ENCODE results near the gene FCER1G. TPM values are rescaled to one million over a fixed set of nuclear protein-coding genes. Genes with fewer than 3 reads are reported as not detected.

FCER1G gene
- total RNA-seq, 1 experiment from 2014 or later, result 2.6 TPM

Other genes with a start within 250 kb of the FCER1G start
- 6.4 and 7.3 TPM in 2 replicates for gene F11R, start 194.1 kb upstream of the FCER1G start, total RNA-seq (2014; rRNA removed; shearing (Covaris generic))
- gene TSTD1, start 176.3 kb upstream of the FCER1G start, total RNA-seq (2014; rRNA removed; shearing (Covaris generic)), result 0.98 and 1.8 TPM in 2 replicates
- gene USF1, start 169.3 kb upstream of the FCER1G start, total RNA-seq (2014; rRNA removed; shearing (Covaris generic)), result 48.9 and 50.4 TPM in 2 replicates
- gene ARHGAP30, start 145.4 kb upstream of the FCER1G start, total RNA-seq (2014; rRNA removed; shearing (Covaris generic)), result not detected in 2 replicates
- 0.11 and 0.21 TPM in 2 replicates for gene NECTIN4, start 125.7 kb upstream of the FCER1G start, total RNA-seq (2014; rRNA removed; shearing (Covaris generic))
- gene KLHDC9, start 116.9 kb upstream of the FCER1G start, total RNA-seq (2014; rRNA removed; shearing (Covaris generic)), result not detected in 2 replicates
- gene PFDN2, start 97.3 kb upstream of the FCER1G start, total RNA-seq (2014; rRNA removed; shearing (Covaris generic)), result 84.1 and 92.3 TPM in 2 replicates
- gene NIT1, start 97.2 kb upstream of the FCER1G start, total RNA-seq (2014; rRNA removed; shearing (Covaris generic)), result 23.5 and 27.2 TPM in 2 replicates
- gene DEDD, start 82.6 kb upstream of the FCER1G start, total RNA-seq (2014; rRNA removed; shearing (Covaris generic)), result 18.8 and 22.8 TPM in 2 replicates
- gene UFC1, start 61.3 kb upstream of the FCER1G start, total RNA-seq (2014; rRNA removed; shearing (Covaris generic)), result 87.4 and 89.2 TPM in 2 replicates
- 4.0 and 4.7 TPM in 2 replicates for gene USP21, start 55.8 kb upstream of the FCER1G start, total RNA-seq (2014; rRNA removed; shearing (Covaris generic))
- 11.1 and 13.8 TPM in 2 replicates for gene PPOX, start 48.9 kb upstream of the FCER1G start, total RNA-seq (2014; rRNA removed; shearing (Covaris generic))
- gene B4GALT3, start 37.8 kb upstream of the FCER1G start, total RNA-seq (2014; rRNA removed; shearing (Covaris generic)), result 53.9 and 55.9 TPM in 2 replicates
- gene ADAMTS4, start 16.2 kb upstream of the FCER1G start, total RNA-seq (2014; rRNA removed; shearing (Covaris generic)), result 0.03 TPM in 1 of 2 replicates, not detected in the other
- 134 and 147 TPM in 2 replicates for gene NDUFS2, start 12.9 kb upstream of the FCER1G start, total RNA-seq (2014; rRNA removed; shearing (Covaris generic))
- gene APOA2, start 8.3 kb downstream of the FCER1G start, total RNA-seq (2014; rRNA removed; shearing (Covaris generic)), result not detected in 2 replicates
- 11.3 and 11.7 TPM in 2 replicates for gene TOMM40L, start 10.8 kb downstream of the FCER1G start, total RNA-seq (2014; rRNA removed; shearing (Covaris generic))
- not detected in 2 replicates for gene NR1I3, start 22.9 kb downstream of the FCER1G start, total RNA-seq (2014; rRNA removed; shearing (Covaris generic))
- not detected in 2 replicates for gene PCP4L1, start 43.5 kb downstream of the FCER1G start, total RNA-seq (2014; rRNA removed; shearing (Covaris generic))
- 3.4 and 3.6 TPM in 2 replicates for gene MPZ, start 94.7 kb downstream of the FCER1G start, total RNA-seq (2014; rRNA removed; shearing (Covaris generic))
- gene SDHC, start 99.1 kb downstream of the FCER1G start, total RNA-seq (2014; rRNA removed; shearing (Covaris generic)), result 36.6 and 53.0 TPM in 2 replicates
- not detected in 2 replicates for gene CFAP126, start 152.6 kb downstream of the FCER1G start, total RNA-seq (2014; rRNA removed; shearing (Covaris generic))